ENCODE data around the gene DNAH10. TPM values are rescaled to one million over a fixed set of nuclear protein-coding genes. Genes with fewer than 3 reads are reported as not detected.

The DNAH10 gene
- total and polyA plus RNA-seq, 2 of the 13 experiments (the other 11 are each of a cell fraction or from before 2014, with no cell fraction given): 0.01 to 0.02 TPM

DNA sequence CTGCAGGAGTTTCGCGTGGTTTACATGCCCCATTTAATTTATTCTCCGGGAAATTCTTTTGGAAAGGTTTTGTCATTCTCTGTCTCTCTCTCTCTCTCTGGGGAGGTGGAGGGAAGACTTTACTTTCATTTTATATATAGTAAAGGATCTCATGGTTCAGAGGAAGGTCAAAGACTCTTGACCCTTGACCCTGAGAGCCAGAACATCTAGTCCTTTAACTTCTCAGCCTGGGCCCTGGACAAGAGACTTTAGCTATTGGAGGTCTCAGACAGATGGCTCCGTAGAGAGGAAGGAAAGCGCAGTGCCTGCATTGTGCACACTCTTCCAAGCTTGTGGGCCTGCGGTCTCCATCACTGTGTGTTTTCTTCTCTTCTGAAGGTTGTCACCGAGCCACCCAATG lies 166.8 kb downstream of the DNAH10 start:
- CTCF ChIA-PET (ENCODE audit: low intra/inter-chr PET ratio, low total read pairs): no interaction called here
- ATAC-seq (no peak), DNase-seq (ENCODE audit: low spot score) (no peak), FAIRE-seq (no peak)
- Histone ChIP-seq H3K27ac (ENCODE audit: extremely low read length, insufficient read depth, low read length) (no peak overlapping the region), H3K27me3 (ENCODE audit: control insufficient read depth in 1 of 2, insufficient read depth in 2 of 2, low read length in 2 of 2) (peaks cover 0 to 19% of the 10 kb centered on the region in 2 experiments; a peak in 3 of 5 replicates), H2AFZ (ENCODE audit: low read length) (no peak overlapping the region), H3K36me3 (replicated peaks in 1 of 2; ENCODE audit: control insufficient read depth in 1 of 2, insufficient read depth in 2 of 2, low read length in 2 of 2) (no peaks in the 10 kb centered on the region), H3K79me2 (ENCODE audit: insufficient read depth, low read length) (no peaks in the 10 kb centered on the region), H3K4me2 (ENCODE audit: low read depth, low read length) (no peak overlapping the region), H3K4me1 (ENCODE audit: insufficient read depth, low read length) (no peaks in the 10 kb centered on the region), H3K4me3 (replicated peaks in 1 of 3; ENCODE audit: insufficient read depth in 1 of 3, low read depth in 2 of 3, low read length in 3 of 3) (no peak overlapping the region), H3K9me3 (ENCODE audit: low read length) (no peaks in the 10 kb centered on the region), H3K9ac (ENCODE audit: insufficient read depth, low read depth, low read length) (no peak overlapping the region), H4K20me1 (ENCODE audit: insufficient read depth, low read length) (no peaks in the 10 kb centered on the region)
- BruUV-seq (replicated peaks): no TSS peak
- POLR2A ChIA-PET: no interaction called here
- 79% methylated on average over 6 of the region's 7 CpGs for WGBS (ENCODE audit: low lambda C conversion rate)
- intact Hi-C loops (cut with micrococcal nuclease; ENCODE audit: unreplicated experiment) (no loop called here), in situ Hi-C loops (cut with HindIII; ENCODE audit: extremely low pct_ligation_motif_present, low pct_unique_long_range_greater_than_20kb) (no loop called here)
- TF ChIP-seq, protein P1, sequence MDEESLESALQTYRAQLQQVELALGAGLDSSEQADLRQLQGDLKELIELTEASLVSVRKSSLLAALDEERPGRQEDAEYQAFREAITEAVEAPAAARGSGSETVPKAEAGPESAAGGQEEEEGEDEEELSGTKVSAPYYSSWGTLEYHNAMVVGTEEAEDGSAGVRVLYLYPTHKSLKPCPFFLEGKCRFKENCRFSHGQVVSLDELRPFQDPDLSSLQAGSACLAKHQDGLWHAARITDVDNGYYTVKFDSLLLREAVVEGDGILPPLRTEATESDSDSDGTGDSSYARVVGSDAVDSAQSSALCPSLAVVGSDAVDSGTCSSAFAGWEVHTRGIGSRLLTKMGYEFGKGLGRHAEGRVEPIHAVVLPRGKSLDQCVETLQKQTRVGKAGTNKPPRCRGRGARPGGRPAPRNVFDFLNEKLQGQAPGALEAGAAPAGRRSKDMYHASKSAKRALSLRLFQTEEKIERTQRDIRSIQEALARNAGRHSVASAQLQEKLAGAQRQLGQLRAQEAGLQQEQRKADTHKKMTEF (CRISPR knock-in tag; IDR thresholded peaks at IDR 0.05): no peak
- TF ChIP-seq ZNF20 (CRISPR knock-in tag; IDR thresholded peaks at IDR 0.05) (no peak), ZBTB7A (CRISPR knock-in tag; IDR thresholded peaks at IDR 0.05) (no peak), GATAD1 (CRISPR knock-in tag; IDR thresholded peaks at IDR 0.05) (no peak), SRSF9 (IDR thresholded peaks at IDR 0.05; ENCODE audit: borderline replicate concordance, insufficient read depth, low read depth, low read length, poor library complexity, severe bottlenecking) (no peak), PCBP1 (IDR thresholded peaks at IDR 0.05; ENCODE audit: borderline replicate concordance, low read depth, low read length) (no peak), ZNF235 (CRISPR knock-in tag; IDR thresholded peaks at IDR 0.05; ENCODE audit: borderline replicate concordance) (no peak), ZNF274 (CRISPR knock-in tag; IDR thresholded peaks at IDR 0.05) (no peak), HOXA7 (CRISPR knock-in tag; IDR thresholded peaks at IDR 0.05) (no peak), PHF5A (CRISPR knock-in tag; IDR thresholded peaks at IDR 0.05; ENCODE audit: low read depth, unreplicated experiment) (no peak), ZC3H13 (CRISPR knock-in tag; IDR thresholded peaks at IDR 0.05) (no peak), TBX2 (CRISPR knock-in tag; IDR thresholded peaks at IDR 0.05; ENCODE audit: borderline replicate concordance) (no peak), ZSCAN21 (CRISPR knock-in tag; IDR thresholded peaks at IDR 0.05; ENCODE audit: borderline replicate concordance) (no peak)
- TF ChIP-seq, protein P2, sequence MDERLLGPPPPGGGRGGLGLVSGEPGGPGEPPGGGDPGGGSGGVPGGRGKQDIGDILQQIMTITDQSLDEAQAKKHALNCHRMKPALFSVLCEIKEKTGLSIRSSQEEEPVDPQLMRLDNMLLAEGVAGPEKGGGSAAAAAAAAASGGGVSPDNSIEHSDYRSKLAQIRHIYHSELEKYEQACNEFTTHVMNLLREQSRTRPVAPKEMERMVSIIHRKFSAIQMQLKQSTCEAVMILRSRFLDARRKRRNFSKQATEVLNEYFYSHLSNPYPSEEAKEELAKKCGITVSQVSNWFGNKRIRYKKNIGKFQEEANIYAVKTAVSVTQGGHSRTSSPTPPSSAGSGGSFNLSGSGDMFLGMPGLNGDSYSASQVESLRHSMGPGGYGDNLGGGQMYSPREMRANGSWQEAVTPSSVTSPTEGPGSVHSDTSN (CRISPR knock-in tag; IDR thresholded peaks at IDR 0.05): no peak
- TF ChIP-seq, protein P3, sequence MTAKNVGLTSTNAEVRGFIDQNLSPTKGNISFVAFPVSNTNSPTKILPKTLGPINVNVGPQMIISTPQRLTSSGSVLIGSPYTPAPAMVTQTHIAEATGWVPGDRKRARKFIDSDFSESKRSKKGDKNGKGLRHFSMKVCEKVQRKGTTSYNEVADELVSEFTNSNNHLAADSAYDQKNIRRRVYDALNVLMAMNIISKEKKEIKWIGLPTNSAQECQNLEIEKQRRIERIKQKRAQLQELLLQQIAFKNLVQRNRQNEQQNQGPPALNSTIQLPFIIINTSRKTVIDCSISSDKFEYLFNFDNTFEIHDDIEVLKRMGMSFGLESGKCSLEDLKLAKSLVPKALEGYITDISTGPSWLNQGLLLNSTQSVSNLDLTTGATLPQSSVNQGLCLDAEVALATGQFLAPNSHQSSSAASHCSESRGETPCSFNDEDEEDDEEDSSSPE (CRISPR knock-in tag; IDR thresholded peaks at IDR 0.05): no peak
- TF ChIP-seq, protein P4, sequence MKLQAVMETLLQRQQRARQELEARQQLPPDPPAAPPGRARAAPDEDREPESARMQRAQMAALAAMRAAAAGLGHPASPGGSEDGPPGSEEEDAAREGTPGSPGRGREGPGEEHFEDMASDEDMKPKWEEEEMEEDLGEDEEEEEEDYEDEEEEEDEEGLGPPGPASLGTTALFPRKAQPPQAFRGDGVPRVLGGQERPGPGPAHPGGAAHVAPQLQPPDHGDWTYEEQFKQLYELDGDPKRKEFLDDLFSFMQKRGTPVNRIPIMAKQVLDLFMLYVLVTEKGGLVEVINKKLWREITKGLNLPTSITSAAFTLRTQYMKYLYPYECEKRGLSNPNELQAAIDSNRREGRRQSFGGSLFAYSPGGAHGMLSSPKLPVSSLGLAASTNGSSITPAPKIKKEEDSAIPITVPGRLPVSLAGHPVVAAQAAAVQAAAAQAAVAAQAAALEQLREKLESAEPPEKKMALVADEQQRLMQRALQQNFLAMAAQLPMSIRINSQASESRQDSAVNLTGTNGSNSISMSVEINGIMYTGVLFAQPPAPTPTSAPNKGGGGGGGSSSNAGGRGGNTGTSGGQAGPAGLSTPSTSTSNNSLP (IDR thresholded peaks at IDR 0.05; ENCODE audit: low read depth, low read length): no peak
